GM18502 (cell line): ENCODE data around the gene FZR1.
A peak's percentile ranks its signal among the peaks of the same experiment; 100 is the strongest.
"Not testable (repeated sequence)": the region's sequence is repeated elsewhere in the genome, so short reads cannot be mapped to it uniquely, and the experiment has no call there.

Experiments
- ATAC-seq: cut with Tn5 transposase; IDR thresholded peaks from one replicate; pipeline ENCODE4 v1.9.1; 2021; ENCODE audit warnings: mild to moderate bottlenecking; ENCODE audit not compliant: unreplicated experiment, poor library complexity

The FZR1 gene

DNA sequence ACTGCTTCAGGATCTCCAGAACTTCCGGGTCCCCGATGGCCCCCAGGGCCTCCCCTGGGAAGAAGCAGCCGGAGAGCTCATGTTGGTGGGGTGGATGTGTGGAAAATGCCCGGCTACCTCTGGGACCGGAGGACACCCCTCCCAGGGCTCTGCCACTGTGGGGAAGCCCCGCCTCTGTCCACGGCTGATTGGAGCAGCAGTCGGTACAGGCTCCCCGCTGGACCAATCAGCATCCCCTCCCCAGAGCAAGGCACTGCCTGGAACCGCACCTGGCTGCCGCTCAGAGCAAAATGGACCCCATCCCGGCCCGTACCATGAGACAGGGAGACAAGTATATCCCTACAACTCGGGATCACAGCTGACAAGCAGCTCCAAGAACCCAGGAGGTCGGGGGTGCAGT, 12.1 kb upstream of the FZR1 start:
- no peak for ATAC-seq

DNA sequence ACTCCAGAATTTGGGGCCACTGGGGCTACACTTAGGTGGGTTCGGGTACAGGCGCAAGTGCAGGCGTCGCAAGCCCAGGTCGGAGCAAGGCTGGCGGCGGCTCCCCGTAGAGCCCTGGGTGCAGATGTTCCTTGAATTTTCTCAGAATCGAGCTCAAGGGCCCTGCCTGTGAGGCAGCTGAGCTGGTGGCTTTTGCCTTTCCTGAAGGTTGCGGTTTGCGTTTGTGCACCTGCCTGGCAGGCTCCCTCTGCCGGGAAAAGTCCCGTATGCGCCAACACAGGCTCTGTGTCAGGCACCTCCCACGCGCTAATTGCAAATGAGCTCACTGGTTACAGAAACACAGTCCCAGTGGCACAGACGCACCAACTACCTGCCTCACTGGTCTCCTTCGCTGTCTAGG, 11.6 kb upstream of the FZR1 start:
- ATAC-seq = no peak

DNA sequence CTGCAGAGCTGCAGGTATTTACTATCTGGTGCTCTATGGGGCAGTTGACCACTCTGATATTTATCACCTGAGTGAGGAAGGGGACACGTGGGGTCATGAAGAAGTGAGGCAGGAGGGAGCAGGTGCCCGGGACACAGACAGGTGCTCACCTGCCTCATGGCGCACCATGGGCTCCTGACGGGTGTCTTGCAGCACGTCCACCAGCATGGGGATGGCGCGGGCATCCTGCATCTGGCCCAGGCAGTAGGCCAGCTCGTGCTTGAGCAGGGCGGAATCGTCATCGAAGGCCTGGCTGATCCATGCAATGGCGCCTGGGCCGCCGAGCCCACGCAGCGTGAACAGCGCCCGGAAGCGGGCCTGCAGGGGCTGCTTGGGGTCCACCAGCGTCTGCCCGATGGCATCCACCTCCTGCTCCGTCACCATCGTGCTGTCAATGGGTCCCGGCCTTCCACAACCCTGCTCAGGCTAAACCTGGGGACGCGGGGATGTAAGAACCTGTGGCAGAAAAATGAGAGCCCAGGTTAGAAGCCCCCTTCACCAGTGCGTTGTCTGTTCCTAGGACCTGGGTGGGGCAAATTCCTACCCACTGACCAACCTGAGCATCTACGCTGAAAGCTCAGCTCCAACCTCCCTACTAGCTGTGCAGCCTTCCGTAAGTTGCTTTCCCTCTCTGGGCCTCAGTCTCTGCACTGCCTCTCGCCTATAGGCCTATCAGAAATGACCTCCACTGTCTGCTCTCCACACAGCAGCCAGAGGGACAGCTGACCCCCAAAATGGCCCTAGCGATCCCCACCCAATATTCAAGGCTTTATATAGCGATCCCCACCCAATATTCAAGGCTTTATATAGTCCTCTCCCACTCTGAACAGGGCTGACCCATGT, 9.5 kb upstream of the FZR1 start:
- ATAC-seq = no peak

DNA sequence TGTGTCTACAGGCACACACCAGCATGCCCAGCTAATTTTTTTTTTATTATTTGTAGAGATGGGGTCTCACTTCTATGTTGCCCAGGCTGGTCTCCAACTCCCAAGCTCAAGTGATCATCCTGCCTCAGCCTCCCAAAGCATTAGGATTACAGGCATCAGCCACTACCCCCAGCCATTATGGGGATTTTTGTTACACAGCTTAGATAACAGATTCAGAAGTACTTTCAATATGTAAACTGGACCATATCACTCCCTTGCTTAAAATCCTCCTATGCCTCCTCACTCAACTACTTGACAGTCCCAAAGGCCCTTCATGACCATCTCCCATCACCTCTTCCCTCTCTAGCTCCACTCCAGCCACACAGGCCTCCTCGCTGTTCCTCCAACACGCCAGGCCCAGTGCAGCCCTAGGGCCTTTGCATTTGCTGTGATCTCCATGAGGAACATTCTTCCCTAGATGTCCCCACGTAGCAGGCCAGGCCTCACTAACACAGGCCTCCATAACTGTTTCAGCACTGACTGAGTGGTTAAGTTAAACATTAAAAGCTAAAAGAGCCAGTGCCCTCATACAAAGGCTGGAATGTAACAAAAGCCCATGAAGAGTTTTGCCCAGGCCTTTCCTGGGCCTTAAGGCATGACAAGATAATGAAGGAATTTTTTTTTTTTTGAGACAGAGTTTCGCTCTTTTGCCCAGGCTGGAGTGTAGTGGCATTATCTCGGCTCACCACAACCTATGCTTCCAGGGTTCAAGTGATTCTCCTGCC, 8.2 kb upstream of the FZR1 start:
- ATAC-seq = no peak

DNA sequence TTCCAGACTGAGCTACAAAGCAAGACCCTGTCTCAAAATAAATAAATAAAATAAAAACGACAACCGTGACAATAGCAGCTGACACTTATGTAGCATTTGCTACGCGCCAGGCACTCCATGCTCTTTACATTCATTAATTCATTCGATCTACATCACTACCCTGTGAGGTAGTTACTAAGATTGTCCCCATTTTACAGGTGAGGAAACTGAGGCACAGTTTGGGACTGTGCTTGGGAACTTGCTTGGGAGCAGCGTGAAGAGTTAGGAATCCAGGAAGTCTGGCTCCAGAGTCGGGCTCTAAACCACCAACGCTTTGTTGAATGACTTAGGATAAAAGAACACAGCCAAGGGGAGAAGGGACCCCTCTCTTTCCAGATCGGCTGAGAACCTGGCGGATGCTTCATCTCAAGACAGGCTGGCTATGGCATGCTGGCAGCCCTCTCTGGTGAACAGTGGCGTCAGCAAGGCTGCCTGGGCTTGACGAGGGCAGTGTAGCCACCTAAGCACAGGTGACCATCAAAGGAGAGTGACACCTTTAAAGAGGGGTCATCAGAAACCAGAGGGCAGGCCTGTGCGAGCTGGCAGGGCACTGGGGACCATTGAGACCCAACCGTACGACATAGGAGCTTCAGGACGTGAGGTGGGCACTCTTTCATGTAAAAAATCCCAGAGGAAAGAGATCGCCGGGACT, 6.2 kb upstream of the FZR1 start:
- peak; percentile 3 for ATAC-seq

DNA sequence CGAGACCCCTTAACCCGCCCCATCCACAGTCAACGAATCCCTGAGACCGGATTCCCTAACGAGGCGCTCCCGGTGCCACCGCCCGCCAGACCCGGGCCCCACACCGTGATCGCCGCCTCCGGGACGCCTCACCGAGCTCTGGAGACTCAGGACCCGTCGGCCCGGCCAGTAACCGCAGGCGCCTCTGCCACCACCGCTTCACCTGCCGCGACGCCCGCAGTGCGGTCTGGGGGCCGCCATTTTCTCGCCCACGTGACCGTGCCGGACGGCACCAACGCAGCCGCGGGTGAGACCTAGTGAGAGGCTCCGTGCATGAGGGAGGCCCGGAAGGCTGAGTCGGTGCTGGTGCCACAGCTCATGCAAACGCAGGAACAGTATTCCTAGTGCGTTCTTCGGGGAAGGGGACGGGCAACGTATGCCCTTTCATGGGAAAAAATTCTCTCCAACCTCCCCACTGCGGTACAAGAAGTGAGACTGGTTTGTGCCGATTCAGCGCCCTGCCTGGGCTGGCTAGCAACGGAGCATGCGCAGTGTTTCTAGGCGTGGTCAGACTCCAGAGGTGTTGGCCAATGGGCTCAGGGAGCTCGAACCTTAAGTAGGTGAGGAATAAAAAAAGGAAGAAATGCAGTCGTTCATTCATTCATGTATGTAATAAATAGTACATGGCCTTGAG, 5.5 kb upstream of the FZR1 start, which contains the start of gene DOHH:
TSS of gene DOHH (minus strand) at position 246 of the 673 bp plus-strand sequence. CDS start 3,860 bp downstream, outside the sequence.
- ATAC-seq = peak; percentile 84

DNA sequence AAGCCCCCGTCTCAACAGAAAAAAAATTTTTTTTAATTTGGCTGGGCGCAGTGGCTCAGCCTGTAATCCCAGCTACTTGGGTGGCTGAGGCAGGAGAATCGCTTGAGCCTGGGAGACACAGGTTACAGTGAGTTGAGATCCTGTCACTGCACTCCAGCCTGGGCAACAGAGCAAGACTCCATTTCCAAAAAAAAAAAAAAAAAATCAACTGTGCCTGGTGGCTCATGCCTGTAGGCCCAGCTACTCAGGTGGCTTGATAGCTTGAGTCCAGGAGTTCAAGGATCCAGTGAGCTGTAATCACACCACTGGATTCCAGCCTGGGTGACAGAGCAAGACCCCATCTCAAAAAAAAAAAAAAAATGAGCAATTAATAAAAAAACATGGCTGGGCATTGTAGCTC, 4.3 kb upstream of the FZR1 start:
- no peak for ATAC-seq

DNA sequence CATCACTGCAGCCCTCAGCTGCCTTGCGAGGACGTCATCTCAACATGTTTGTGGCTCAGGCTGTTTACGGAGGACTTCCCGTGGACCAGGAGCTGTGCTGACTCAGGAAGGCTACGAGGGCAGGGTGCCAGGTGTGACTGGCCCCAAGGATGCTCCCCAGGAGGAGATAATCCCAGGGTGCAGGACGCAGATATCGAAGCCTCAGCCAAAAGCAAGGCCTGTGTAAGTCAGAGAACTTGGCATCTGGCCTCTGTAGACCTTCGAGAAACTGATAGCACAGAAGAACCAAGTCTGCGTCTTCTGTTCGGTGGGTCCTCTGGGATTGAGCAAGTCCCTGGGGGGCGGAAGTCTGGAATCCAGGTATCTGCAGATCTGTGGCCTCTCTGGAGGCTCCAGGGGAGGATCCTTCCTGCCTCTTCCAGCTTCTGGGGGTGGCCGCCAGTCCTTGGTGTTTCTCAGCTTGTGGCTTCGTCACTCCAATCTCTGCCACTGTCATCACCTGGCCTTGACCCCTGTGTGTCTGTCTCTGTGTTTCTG, 3.0 kb upstream of the FZR1 start:
- no peak for ATAC-seq

DNA sequence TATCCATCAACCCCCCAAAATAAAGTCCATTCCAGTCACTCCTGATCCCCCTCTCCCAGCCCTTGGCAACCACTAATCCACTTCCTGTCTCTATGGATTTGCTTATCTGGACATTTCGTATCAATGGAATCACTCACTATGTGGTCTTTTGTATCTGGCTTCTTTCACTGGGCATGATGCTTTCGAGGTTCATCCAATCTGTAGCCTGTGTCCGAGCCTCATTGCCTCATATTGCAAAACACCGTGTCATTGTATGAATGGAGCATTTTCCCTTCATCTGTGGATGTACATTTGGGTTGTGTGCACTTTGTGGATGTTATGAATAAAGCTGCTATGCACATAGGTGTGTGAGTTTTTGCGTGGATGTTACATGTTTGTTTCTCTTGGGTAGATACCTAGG, 1.4 kb upstream of the FZR1 start:
- no peak for ATAC-seq

DNA sequence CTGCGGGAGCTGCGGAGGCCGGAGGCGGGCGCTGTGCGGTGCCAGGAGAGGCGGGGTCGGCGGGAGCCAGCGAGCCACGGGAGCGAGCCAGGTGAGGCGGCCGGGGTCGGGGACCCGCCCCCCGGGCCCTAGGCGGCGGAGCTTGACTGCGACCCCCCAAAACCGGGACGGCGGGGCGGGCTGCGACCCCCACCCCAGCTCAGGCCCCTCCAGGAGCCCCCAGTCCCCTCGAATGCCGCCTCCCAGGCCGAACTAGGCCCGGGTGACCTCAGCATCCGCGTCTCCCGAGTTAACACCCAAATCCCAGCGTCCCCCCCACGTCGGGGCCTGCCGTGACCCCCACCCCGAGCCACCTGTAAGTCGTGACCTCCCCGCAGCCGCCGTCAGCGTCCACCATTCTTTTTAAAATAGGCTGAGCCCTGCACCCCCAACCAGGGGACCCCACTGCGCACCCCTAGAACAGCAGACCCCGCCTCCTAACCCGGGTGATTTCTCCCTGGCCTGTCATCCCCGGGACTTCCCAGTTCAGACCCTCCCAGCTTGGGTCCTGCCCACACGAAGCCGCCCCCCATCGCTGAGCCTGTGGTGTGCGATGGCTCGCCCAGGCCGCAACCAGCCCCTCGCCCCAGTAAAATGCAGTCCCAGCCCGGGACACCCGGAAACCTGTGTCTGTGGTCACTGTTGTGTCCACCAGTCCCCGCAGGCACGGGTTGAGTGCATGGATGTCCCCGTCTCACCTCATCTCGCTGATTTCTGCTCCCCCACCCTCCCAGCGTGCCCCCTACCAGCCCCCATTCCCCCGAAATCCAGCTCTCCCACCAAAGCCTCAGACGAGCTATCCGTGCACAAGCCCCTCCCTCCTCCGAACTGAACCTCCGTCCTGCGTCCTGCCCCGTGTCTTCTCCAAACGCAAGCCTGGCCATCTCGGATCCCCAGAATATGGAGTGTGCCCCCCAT, 551 bp downstream of the FZR1 start:
- peak; percentile 1 for ATAC-seq

DNA sequence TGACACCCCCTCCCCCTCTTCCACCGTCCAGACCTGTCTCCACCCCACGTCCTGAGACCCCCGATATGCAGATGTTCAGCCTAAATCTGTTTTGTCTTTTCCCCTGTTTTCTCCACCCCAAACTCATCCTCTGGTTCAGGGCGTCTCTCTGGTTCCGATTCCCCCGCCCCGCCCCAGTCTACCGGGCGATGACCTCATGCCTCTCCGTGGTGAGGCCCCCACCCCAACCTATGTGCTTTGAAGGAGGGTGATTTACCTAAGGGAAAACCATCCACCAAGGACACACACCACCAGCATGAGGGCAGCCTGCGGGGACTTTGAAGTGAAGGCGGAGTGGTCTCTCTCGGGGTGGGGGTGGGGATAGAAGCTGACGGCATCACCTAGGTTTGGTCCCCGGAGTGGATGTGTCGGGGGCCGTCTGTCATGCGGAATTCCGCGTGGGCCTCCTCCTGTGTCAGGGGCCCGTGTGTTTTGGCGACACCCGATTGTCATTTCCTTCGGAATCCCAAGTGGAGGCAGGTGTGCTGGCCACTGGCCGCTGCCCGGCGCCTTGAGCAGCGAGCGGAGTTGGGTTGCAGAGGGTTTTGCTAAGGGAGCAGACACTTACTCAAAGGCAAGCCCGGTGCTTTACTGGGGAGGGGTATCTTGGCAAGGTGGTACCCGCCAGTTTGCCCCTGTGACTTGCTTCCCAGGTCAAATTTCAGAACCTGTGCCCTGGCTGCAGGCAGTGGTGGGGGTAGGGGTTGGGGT, 1.4 kb downstream of the FZR1 start:
- no peak for ATAC-seq

DNA sequence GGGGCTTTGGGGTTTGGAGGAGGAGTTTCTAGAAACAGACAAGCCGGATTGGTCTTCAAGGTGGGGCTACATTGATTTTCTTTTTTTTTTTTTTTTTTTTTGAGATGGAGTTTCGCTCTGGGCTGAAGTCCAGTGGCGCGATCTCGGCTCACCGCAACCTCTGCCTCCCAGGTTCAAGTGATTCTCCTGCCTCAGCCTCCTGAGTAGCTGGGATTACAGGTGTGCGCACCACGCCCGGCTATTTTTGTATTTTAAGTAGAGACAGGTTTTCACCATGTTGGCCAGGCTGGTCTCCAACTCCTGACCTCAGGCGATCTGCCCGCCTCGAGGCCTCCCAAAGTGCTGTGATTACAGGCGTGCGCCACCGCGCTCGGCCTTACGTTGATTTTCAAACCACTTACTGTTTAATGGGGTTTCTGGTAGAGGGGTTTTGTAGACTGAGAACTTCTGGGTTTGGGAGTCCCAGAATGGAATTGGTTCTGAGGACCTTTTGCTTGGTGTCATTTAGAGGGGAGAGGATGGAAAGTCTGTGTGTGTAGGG, 2.1 kb downstream of the FZR1 start:
- ATAC-seq = not testable (repeated sequence)

DNA sequence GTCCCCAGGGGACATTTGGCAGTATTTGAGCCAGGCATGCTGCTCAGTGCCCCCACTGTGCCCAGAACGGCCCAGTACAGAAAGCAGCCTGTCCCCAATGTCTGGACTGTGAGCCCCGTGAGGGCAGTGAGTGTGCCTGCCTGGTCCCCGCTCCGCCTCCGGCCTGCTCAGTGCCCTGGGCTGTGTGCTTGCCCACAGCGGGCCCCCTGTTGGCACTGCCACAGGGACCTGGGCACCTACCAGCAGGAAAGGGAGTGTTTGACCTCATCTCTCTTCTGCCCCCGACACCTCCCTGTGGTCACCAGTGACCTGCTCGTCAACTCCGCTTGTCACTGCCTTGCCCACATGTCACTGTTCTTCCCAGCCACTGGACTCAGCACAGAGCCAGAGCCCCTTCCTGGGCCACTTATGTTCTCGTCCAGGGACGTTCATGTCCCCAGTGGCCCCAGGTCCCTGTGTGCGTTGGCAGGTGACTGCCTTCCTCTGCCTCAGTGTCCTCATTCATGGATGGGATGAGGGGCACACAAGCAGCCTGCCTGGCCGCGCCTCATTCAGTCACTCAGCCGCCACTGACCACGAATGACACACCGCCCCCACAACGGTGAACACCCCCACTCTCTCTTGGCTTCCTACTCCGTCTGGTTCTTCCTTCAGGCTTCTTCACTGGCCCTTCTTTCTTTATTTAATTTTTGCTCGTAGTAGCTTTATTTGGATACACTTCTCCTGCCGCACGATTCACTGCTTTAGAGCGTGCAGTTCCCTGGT, 2.8 kb downstream of the FZR1 start:
- no peak for ATAC-seq

DNA sequence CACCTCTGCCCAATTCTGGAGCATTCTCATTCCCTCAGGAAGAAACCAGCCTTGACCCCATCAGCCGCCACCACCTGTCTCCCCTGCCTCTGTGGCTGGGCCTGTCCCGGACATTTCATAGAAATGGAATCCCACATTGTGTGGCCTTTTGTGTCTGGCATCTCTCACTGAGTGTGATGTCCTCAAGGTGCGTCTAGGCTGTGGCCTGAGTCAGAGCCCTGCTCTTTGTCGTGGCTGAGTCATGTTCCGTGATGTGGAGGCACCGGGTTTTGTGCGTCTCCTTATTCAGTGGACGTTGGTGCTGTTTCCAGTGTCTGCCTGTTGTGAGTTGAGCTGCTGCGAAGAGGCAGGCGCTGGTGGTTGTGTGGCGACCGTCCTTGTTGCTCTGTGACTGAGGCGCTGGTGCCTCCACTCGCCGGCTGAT, 3.5 kb downstream of the FZR1 start:
- no peak for ATAC-seq

DNA sequence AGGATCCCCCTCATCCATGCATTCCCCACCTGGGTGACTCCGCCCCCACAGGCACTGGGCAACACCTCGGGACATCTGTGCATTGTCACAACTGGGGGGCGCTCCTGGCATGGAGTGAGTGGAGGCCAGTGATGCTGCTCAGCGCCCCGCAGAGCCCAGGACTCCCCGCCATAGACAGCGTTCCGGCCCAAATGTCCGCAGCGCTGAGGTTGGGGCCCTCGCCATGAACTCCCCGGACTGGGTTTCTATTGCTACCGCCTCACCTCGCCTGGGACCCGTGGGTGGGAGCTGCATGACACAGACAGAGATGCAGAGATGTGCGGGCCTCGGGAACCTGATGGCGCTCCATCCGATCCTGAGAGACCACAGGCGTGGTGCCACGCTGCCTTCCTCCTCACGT, 4.6 kb downstream of the FZR1 start:
- ATAC-seq = no peak

DNA sequence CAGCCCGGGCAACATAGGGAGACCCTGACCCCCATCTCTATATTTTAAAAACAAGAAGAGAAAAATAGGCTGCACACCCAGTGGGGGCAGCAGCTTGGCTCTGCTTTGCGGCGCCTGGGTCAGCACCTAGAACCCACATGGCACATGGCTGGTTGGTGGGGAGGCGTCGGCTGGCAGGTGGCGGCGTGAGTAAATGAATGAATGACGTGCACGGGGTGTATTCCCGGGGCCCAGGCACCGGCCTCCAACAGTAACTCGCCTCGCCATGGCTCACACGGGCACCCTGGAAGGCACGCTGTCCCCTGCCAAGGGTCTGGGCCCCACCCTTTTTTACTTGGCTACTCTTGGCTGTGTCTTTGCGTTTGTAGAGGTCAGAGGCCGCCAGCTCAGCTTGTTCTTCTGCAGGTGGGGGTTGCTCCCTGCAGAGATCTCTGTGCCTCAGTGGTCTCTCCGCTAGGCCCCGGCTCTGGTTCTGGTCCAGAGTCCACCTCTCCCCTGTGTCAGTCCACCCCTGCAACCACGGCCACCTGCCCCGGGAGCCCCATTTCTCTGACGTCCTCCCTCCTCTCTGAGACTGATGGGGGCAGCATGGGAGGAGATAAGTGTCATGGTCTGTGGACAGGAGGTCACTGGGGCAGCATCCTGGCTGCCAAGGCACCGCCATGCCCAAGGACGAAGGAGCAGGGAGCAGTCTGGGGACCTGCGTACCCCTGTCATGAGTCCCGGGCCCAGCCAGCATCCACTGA, 5.6 kb downstream of the FZR1 start:
- ATAC-seq = no peak
